Astrocyte (in vitro differentiated cells and primary cell): ENCODE results near the gene CHST3. TPM values are rescaled to one million over a fixed set of nuclear protein-coding genes. Genes with fewer than 3 reads are reported as not detected.
A peak's percentile ranks its signal among the peaks of the same experiment; 100 is the strongest.

Experiments
- DNase-seq: peaks from one replicate; pipeline ENCODE4 v3.0.0-alpha.2; 2010; ENCODE audit warnings: low read depth
- FAIRE-seq: peaks from 2 replicates; lab custom pipeline; 2011; peaks lifted over from hg19 to GRCh38; lab: Jason Lieb, UNC
- H2AFZ ChIP-seq: 2 replicates; pipeline ENCODE4 v1.6.0; 2012; ENCODE audit warnings: low read depth, low read length, inconsistent platforms
- H3K27ac ChIP-seq: 2 replicates; pipeline ENCODE4 v1.5.1; 2011; ENCODE audit warnings: low read depth, low read length, inconsistent platforms
- H3K27me3 ChIP-seq: 2 replicates; pipeline ENCODE4 v1.6.0; 2011; ENCODE audit warnings: low read length, inconsistent platforms; ENCODE audit not compliant: insufficient read depth
- H3K36me3 ChIP-seq: 2 replicates; pipeline ENCODE4 v1.5.1; 2011; ENCODE audit warnings: low read length, inconsistent platforms; ENCODE audit not compliant: insufficient read depth
- H3K4me1 ChIP-seq: 2 replicates; pipeline ENCODE4 v1.5.1; 2011; ENCODE audit warnings: low read length, inconsistent platforms; ENCODE audit not compliant: insufficient read depth
- H3K4me2 ChIP-seq: 2 replicates; pipeline ENCODE4 v1.6.0; 2012; ENCODE audit warnings: low read length, inconsistent platforms
- H3K4me3 ChIP-seq: 2 replicates; pipeline ENCODE4 v1.5.1; 2011; ENCODE audit warnings: low read depth, mild to moderate bottlenecking, low read length, inconsistent platforms; ENCODE audit not compliant: insufficient read depth
- H3K79me2 ChIP-seq: 2 replicates; pipeline ENCODE4 v1.6.0; 2012; ENCODE audit warnings: mild to moderate bottlenecking, low read length, inconsistent platforms; ENCODE audit not compliant: insufficient read depth
- H3K9ac ChIP-seq: 2 replicates; pipeline ENCODE4 v1.6.0; 2012; ENCODE audit warnings: mild to moderate bottlenecking, low read length, inconsistent platforms
- H3K9me3 ChIP-seq: 2 replicates; pipeline ENCODE4 v1.5.1; 2012; ENCODE audit warnings: low read depth, mild to moderate bottlenecking, low read length, inconsistent platforms; ENCODE audit not compliant: insufficient read depth
- H4K20me1 ChIP-seq: 2 replicates; pipeline ENCODE4 v1.6.0; 2012; ENCODE audit warnings: low read length, inconsistent platforms; ENCODE audit not compliant: insufficient read depth
- H3K27ac Mint-ChIP-seq: one replicate; pipeline ENCODE4 v1.8.0; 2021; ENCODE audit warnings: mild to moderate bottlenecking, mixed read lengths; ENCODE audit not compliant: unreplicated experiment
- H3K27me3 Mint-ChIP-seq: one replicate; pipeline ENCODE4 v1.8.0; 2021; ENCODE audit warnings: low read depth, mixed read lengths; ENCODE audit not compliant: unreplicated experiment
- H3K36me3 Mint-ChIP-seq: one replicate; pipeline ENCODE4 v1.8.0; 2021; ENCODE audit warnings: low read depth, mixed read lengths; ENCODE audit not compliant: unreplicated experiment
- H3K4me1 Mint-ChIP-seq: one replicate; pipeline ENCODE4 v1.8.0; 2021; ENCODE audit warnings: low read depth, mixed read lengths; ENCODE audit not compliant: unreplicated experiment
- H3K4me3 Mint-ChIP-seq: one replicate; pipeline ENCODE4 v1.8.0; 2021; ENCODE audit warnings: mild to moderate bottlenecking, moderate library complexity, mixed read lengths; ENCODE audit not compliant: unreplicated experiment
- H3K9me3 Mint-ChIP-seq: one replicate; pipeline ENCODE4 v1.8.0; 2021; ENCODE audit warnings: mild to moderate bottlenecking, mixed read lengths; ENCODE audit not compliant: unreplicated experiment
- CTCF ChIP-seq: IDR thresholded peaks from 2 replicates; pipeline ENCODE4 v1.5.1; 2011; ENCODE audit warnings: low read depth, mild to moderate bottlenecking, inconsistent platforms, low read length, moderate library complexity; ENCODE audit not compliant: insufficient read depth
- EZH2 ChIP-seq: IDR thresholded peaks from 2 replicates; pipeline ENCODE4 v1.6.1; 2012; ENCODE audit warnings: mild to moderate bottlenecking, low read length, inconsistent platforms; ENCODE audit not compliant: insufficient read depth
- total RNA-seq: library from RNA; stranded (reverse); gene quantifications from 2 replicates; pipeline ENCODE4 v1.2.1, GENCODE V29; 2021

Gene CHST3
- total RNA-seq, 1 donor from 2014 or later, result 43.5 TPM

GRCh38 chr10:72009051-72009424, 44.8 kb downstream of the CHST3 start:
- Histone ChIP-seq H4K20me1 (no peaks in the 10 kb centered on the region), H3K9ac (peak overlapping the region; percentile 54), H3K27me3 (no peaks in the 10 kb centered on the region), H3K9me3 (no peaks in the 10 kb centered on the region), H2AFZ (peak overlapping the region; percentile 54), H3K4me1 (peaks cover 22% of the 10 kb centered on the region), H3K36me3 (no peaks in the 10 kb centered on the region), H3K4me2 (peak overlapping the region; percentile 50), H3K27ac (peak overlapping the region; percentile 76), H3K79me2 (peaks cover 29% of the 10 kb centered on the region), H3K4me3 (no peak overlapping the region)
- TF ChIP-seq CTCF (no peak), EZH2 (no peak)
- DNase-seq, result no peak
- H3K4me1 Mint-ChIP-seq, result peaks cover 19% of the 10 kb centered on the region
- H3K27me3 Mint-ChIP-seq, result no peaks in the 10 kb centered on the region
- FAIRE-seq, result no peak
- no peak overlapping the region for H3K4me3 Mint-ChIP-seq
- H3K9me3 Mint-ChIP-seq, result no peaks in the 10 kb centered on the region
- peak overlapping the region; percentile 91 for H3K27ac Mint-ChIP-seq
- H3K36me3 Mint-ChIP-seq, result peaks cover 29% of the 10 kb centered on the region

DNA sequence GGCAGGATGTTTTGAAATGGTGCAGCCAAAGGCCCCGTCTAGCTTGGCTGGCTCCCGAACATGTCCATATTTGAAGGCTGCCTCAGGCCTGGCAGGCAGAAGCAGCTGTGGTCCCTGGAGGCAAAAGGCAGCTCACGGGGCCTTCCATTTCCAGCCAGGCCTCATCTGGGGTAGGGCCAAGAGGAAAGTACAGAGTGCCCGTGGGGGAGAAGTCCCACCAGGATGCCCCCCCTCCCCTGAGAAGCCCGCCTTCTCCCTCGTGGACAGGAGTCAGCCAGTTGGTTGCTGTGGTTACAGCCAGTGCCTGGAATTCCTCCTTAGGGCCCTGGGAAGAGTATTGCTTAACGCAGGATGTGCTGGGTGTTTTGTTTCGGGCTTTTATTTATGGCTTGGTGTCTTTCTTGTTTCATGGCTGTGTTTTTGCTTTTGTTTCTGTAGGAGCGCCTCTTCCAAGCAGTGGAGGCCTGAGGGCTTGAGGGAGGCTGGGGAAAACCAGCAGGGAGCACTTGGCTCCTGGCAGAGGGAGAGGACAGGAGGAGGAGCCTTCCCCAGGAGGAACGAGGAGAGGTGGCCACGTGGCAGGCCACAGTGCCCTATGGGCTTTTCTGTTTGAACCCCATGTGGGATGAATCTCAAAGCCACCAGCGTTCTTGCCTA, 45.4 kb downstream of the CHST3 start:
- H3K27me3 Mint-ChIP-seq, result no peaks in the 10 kb centered on the region
- peak; percentile 90 for DNase-seq
- H3K27ac ChIP-seq, result peak overlapping the region; percentile 76
- peak overlapping the region; percentile 50 for H3K4me2 ChIP-seq
- no peaks in the 10 kb centered on the region for H4K20me1 ChIP-seq
- no peaks in the 10 kb centered on the region for H3K9me3 Mint-ChIP-seq
- no peak for TF ChIP-seq CTCF
- TF ChIP-seq EZH2, result no peak
- peaks cover 23% of the 10 kb centered on the region for H3K79me2 ChIP-seq
- FAIRE-seq, result no peak
- H3K9me3 ChIP-seq, result no peaks in the 10 kb centered on the region
- peak overlapping the region; percentile 54 for H2AFZ ChIP-seq
- H3K27me3 ChIP-seq, result no peaks in the 10 kb centered on the region
- peaks cover 19% of the 10 kb centered on the region for H3K4me1 Mint-ChIP-seq
- peaks cover 29% of the 10 kb centered on the region for H3K36me3 Mint-ChIP-seq
- H3K36me3 ChIP-seq, result no peaks in the 10 kb centered on the region
- H3K4me3 Mint-ChIP-seq, result no peak overlapping the region
- H3K27ac Mint-ChIP-seq, result peak overlapping the region; percentile 91
- H3K9ac ChIP-seq, result peak overlapping the region; percentile 54
- peaks cover 22% of the 10 kb centered on the region for H3K4me1 ChIP-seq
- no peak overlapping the region for H3K4me3 ChIP-seq

DNA sequence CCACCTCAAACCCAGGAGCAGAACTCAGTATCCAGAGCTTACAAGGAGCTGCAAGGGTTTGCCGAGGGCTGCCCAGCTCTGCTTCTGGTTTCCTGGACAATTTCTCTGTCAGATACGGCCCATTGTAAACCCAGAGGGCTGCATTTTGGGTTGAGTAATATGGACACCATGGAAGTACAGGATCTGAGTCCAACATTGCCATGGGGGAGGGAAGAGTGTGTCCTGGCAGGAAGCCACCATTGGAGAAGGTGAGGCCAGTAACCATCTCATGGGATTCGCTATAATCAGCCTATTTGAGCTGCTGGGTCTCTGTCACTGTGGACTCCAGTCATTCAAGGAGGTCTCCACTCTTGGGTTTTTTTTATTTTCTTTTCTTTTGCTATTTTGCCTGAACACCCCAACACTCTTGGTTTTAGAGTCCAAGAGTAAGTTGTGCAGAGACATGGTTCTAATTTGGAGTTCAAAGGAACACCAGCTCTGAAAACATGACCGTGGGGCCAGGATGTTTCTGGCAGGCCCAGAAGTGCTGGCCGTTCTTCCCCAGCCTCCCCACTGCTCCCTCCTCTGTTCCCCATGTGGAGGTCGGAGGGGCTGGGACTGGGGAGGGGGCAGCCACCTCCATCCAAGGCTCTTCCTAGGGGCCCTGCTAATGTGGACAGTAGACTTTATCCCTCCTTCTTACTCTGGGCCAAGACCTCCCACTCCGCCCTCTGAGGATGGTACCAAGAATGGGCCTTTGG, 46.2 kb downstream of the CHST3 start:
- DNase-seq (no peak), FAIRE-seq (no peak)
- Histone ChIP-seq H3K27me3 (no peaks in the 10 kb centered on the region), H3K9ac (peak overlapping the region; percentile 54), H3K4me1 (peaks cover 22% of the 10 kb centered on the region), H3K9me3 (no peaks in the 10 kb centered on the region), H4K20me1 (no peaks in the 10 kb centered on the region), H3K27ac (peak overlapping the region; percentile 76), H3K79me2 (peaks cover 15% of the 10 kb centered on the region), H3K36me3 (no peaks in the 10 kb centered on the region), H3K4me2 (peak overlapping the region; percentile 50), H2AFZ (peak overlapping the region; percentile 54), H3K4me3 (no peak overlapping the region)
- H3K4me3 Mint-ChIP-seq, result peak overlapping the region; percentile 9
- H3K27me3 Mint-ChIP-seq, result no peaks in the 10 kb centered on the region
- peaks cover 19% of the 10 kb centered on the region for H3K4me1 Mint-ChIP-seq
- H3K9me3 Mint-ChIP-seq, result no peaks in the 10 kb centered on the region
- H3K36me3 Mint-ChIP-seq, result peaks cover 28% of the 10 kb centered on the region
- TF ChIP-seq CTCF, result no peak
- no peak for TF ChIP-seq EZH2
- H3K27ac Mint-ChIP-seq, result peak overlapping the region; percentile 26
